Measurements from ENCODE around the gene ZNF280D.

ZNF280D gene

GRCh38 chr15:56600380-56600779 lies 132.9 kb downstream of the ZNF280D start:
- Mint-ChIP-seq H3K36me3 (ENCODE audit: insufficient read depth) (no peaks in the 10 kb centered on the region), H3K4me1 (no peaks in the 10 kb centered on the region), H3K27me3 (peaks cover 18% of the 10 kb centered on the region), H3K4me3 (no peak overlapping the region), H3K27ac (ENCODE audit: low read depth) (no peak overlapping the region), H3K9me3 (peaks cover 12% of the 10 kb centered on the region)
- DNase-seq (ENCODE audit: low spot score in 2 of 2) (no peak), ATAC-seq (replicated peaks; ENCODE audit: extremely low read depth, poor library complexity, severe bottlenecking) (no peak)

GRCh38 chr15:56598991-56599390 lies 134.3 kb downstream of the ZNF280D start:
- ATAC-seq (replicated peaks; ENCODE audit: extremely low read depth, poor library complexity, severe bottlenecking) (no peak), DNase-seq (ENCODE audit: low spot score in 2 of 2) (no peak)
- Mint-ChIP-seq H3K4me1 (no peaks in the 10 kb centered on the region), H3K27ac (ENCODE audit: low read depth) (no peak overlapping the region), H3K4me3 (no peak overlapping the region), H3K36me3 (ENCODE audit: insufficient read depth) (no peaks in the 10 kb centered on the region), H3K9me3 (peaks cover 12% of the 10 kb centered on the region), H3K27me3 (peaks cover 18% of the 10 kb centered on the region)

- peaks cover 42% of the 10 kb centered on the region for H3K27me3 Mint-ChIP-seq
- no peak for DNase-seq (ENCODE audit: low spot score in 2 of 2)
- no peaks in the 10 kb centered on the region for H3K4me1 Mint-ChIP-seq
- no peak overlapping the region for H3K27ac Mint-ChIP-seq (ENCODE audit: low read depth)
- H3K4me3 Mint-ChIP-seq, result no peak overlapping the region
- H3K36me3 Mint-ChIP-seq (ENCODE audit: insufficient read depth), result no peaks in the 10 kb centered on the region
- peaks cover 22% of the 10 kb centered on the region for H3K9me3 Mint-ChIP-seq
- ATAC-seq (replicated peaks; ENCODE audit: extremely low read depth, poor library complexity, severe bottlenecking), result no peak
Measured at GRCh38 chr15:56587686-56588085, 145.6 kb downstream of the ZNF280D start.

DNA sequence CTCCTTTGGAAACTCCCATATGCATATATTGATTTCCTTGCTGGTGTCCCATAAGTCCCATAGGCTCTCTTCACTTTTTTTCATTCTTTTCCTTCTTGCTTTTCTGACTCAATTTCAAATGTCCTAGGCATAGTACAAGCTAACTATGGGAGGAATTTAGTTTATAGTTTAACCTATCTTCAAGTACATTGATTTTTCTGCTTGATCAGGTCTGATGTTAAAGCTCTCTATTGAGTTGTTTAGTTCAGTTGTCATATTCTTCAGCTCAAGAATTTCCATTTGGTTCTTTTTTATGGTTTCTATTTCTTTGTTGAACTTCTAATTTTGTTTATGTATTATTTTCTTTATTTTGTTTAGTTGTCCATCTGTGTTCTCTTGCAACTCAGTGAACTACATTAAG lies 147.1 kb downstream of the ZNF280D start:
- H3K4me3 Mint-ChIP-seq, result no peak overlapping the region
- no peak overlapping the region for H3K27ac Mint-ChIP-seq (ENCODE audit: low read depth)
- H3K4me1 Mint-ChIP-seq, result no peaks in the 10 kb centered on the region
- peaks cover 30% of the 10 kb centered on the region for H3K27me3 Mint-ChIP-seq
- ATAC-seq (replicated peaks; ENCODE audit: extremely low read depth, poor library complexity, severe bottlenecking) (no peak), DNase-seq (ENCODE audit: low spot score in 2 of 2) (no peak)
- no peaks in the 10 kb centered on the region for H3K36me3 Mint-ChIP-seq (ENCODE audit: insufficient read depth)
- peaks cover 22% of the 10 kb centered on the region for H3K9me3 Mint-ChIP-seq

- Mint-ChIP-seq H3K4me1 (no peaks in the 10 kb centered on the region), H3K9me3 (peaks cover 22% of the 10 kb centered on the region), H3K27ac (ENCODE audit: low read depth) (no peak overlapping the region), H3K4me3 (no peak overlapping the region), H3K27me3 (peaks cover 9% of the 10 kb centered on the region), H3K36me3 (ENCODE audit: insufficient read depth) (no peaks in the 10 kb centered on the region)
- ATAC-seq (replicated peaks; ENCODE audit: extremely low read depth, poor library complexity, severe bottlenecking) (no peak), DNase-seq (ENCODE audit: low spot score in 2 of 2) (no peak)
Measured at GRCh38 chr15:56582785-56583184, 150.5 kb downstream of the ZNF280D start.

All from central memory CD8-positive, alpha-beta T cell (primary cell).